ENCODE results near the gene P2RY14.

DNA sequence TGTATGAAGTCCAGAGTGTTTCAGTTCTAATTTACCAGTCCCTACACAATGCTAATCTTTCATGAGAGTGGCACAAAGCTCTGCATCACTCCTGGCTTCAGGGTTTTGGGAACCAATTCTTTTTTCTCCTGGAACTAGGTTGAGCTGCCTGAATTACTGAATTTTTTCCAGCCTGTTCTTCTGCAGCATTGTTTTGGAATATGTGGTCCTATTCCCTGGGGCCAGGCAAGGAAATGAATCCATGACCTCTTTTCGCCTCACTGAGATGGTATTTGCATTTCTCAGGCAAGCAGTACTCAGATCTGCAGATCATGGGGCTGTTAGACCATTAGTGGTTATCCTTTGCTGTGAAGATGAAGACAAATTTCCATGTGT is 49.7 kb downstream of the P2RY14 start:
- no peak for TF ChIP-seq EZH2 (IDR thresholded peaks at IDR 0.05; ENCODE audit: insufficient read depth, poor library complexity, severe bottlenecking)
- no peak for TF ChIP-seq EZH2phosphoT487 (IDR thresholded peaks at IDR 0.05; ENCODE audit: insufficient read depth, low read depth)
